ENCODE results near the gene MYO7B. TPM values are rescaled to one million over a fixed set of nuclear protein-coding genes. Genes with fewer than 3 reads are reported as not detected.
A peak's percentile ranks its signal among the peaks of the same experiment; 100 is the strongest.

Gene MYO7B
- total RNA-seq, 1 experiment from 2014 or later: 28.0 TPM

DNA sequence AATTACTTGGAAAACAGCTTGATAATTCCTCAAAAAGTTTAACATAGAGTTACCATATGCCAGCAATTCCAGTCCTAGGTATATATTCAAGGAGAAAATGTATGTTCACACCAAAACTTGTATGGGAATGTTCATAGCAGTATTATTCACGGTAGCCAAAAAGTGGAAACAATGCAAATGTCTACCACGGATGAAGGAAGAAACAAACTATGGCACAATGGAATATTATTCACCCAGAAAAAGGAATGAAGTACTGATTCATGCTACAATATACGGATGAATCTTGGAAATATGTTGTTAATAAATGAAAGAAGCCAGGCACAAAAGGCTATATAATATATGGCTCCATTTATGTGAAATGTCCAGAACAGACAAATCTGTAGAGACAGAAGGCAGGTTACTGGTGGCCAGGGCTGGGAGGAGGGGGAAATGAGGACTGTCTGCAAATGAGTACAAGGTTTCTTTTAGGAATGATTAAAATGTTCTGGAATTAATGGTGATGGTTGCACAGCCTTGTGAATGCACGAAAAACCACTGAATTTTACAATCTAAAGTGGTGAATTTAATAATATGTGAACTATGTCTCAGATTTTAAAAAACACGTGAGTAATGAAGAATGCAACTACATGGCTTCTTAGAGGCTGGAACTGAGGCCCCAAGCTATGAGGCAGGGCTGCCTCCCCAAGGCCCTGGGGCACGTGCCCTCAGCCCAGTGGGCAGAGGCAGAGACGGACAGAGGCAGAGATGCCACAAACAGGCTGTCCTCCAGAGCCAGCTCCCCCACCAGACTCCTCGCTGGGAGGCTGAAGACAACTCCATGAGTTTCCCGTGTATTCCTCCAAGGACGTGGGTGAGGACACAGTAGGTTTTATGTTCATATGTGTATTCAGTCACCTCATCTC lies 134.8 kb downstream of the MYO7B start:
- Histone ChIP-seq H3K27ac (ENCODE audit: low read length) (no peak overlapping the region), H3K9me2 (replicated peaks; ENCODE audit: low read length) (no peaks in the 10 kb centered on the region), H3K9me3 (ENCODE audit: low read length) (0 out of 2 replicates have a peak, but pooled peaks cover 5% of the 10 kb centered on the region), H3K36me3 (ENCODE audit: low read depth, low read length) (no peaks in the 10 kb centered on the region; the same call in 1 of the 2 replicates), H3K79me2 (ENCODE audit: low read length) (no peaks in the 10 kb centered on the region), H4K20me1 (ENCODE audit: low read length) (no peaks in the 10 kb centered on the region), H3K4me1 (ENCODE audit: insufficient read depth, low read length) (peaks cover 5% of the 10 kb centered on the region; the same call in 1 of the 2 replicates), H3K27me3 (ENCODE audit: low read length) (no peaks in the 10 kb centered on the region), H3K4me3 (ENCODE audit: low read length) (no peak overlapping the region), H3K9ac (ENCODE audit: low read length) (no peak overlapping the region), H2AFZ (ENCODE audit: low read length) (no peak overlapping the region), H3F3A (ENCODE audit: low read length, unreplicated experiment) (no peaks in the 10 kb centered on the region), H3K4me2 (ENCODE audit: low read length) (no peak overlapping the region)
- ATAC-seq (no peak), DNase-seq (no peak)
- intact Hi-C loops (cut with micrococcal nuclease): no loop called here
- TF ChIP-seq, protein P1, sequence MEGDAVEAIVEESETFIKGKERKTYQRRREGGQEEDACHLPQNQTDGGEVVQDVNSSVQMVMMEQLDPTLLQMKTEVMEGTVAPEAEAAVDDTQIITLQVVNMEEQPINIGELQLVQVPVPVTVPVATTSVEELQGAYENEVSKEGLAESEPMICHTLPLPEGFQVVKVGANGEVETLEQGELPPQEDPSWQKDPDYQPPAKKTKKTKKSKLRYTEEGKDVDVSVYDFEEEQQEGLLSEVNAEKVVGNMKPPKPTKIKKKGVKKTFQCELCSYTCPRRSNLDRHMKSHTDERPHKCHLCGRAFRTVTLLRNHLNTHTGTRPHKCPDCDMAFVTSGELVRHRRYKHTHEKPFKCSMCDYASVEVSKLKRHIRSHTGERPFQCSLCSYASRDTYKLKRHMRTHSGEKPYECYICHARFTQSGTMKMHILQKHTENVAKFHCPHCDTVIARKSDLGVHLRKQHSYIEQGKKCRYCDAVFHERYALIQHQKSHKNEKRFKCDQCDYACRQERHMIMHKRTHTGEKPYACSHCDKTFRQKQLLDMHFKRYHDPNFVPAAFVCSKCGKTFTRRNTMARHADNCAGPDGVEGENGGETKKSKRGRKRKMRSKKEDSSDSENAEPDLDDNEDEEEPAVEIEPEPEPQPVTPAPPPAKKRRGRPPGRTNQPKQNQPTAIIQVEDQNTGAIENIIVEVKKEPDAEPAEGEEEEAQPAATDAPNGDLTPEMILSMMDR (conservative IDR thresholded peaks at IDR 0.05; ENCODE audit: low read depth, low read length): no peak
- TF ChIP-seq EZH2 (IDR thresholded peaks at IDR 0.05; ENCODE audit: low read length, unreplicated experiment) (no peak), EZH2phosphoT487 (IDR thresholded peaks at IDR 0.05; ENCODE audit: borderline replicate concordance, low read length) (no peak)
- no TSS peak for BruUV-seq (replicated peaks)
- ChIA-PET CTCF (no interaction called here), POLR2A (ENCODE audit: unreplicated experiment) (no interaction called here)

DNA sequence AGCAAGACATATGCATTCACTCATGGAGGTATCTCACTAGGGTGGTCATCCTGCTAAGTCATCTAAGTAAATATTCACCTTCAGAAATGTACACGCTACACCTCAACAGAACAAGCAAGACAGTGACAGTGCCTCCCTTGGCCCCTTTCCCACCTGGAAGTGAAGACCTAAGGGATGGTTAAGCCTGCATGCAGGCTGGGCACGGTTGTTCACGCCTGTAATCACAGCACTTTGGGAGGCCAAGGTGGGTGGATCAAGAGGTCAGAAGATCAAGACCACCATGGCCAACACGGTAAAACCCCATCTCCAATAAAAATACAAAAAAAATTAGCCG lies 135.4 kb downstream of the MYO7B start:
- no peaks in the 10 kb centered on the region; the same call in 1 of the 2 replicates for H3K36me3 ChIP-seq (ENCODE audit: low read depth, low read length)
- no peak overlapping the region for H2AFZ ChIP-seq (ENCODE audit: low read length)
- POLR2A ChIA-PET (ENCODE audit: unreplicated experiment): no interaction called here
- peaks cover 5% of the 10 kb centered on the region; the same call in 1 of the 2 replicates for H3K4me1 ChIP-seq (ENCODE audit: insufficient read depth, low read length)
- no peak for ATAC-seq
- no peaks in the 10 kb centered on the region for H4K20me1 ChIP-seq (ENCODE audit: low read length)
- H3K9me2 ChIP-seq (replicated peaks; ENCODE audit: low read length): no peaks in the 10 kb centered on the region
- H3F3A ChIP-seq (ENCODE audit: low read length, unreplicated experiment): no peaks in the 10 kb centered on the region
- no TSS peak for BruUV-seq (replicated peaks)
- peak; percentile 20 for DNase-seq
- no peak overlapping the region for H3K9ac ChIP-seq (ENCODE audit: low read length)
- H3K27ac ChIP-seq (ENCODE audit: low read length): no peak overlapping the region
- H3K9me3 ChIP-seq (ENCODE audit: low read length): 0 out of 2 replicates have a peak, but pooled peaks cover 5% of the 10 kb centered on the region
- intact Hi-C loops (cut with micrococcal nuclease): no loop called here
- no peaks in the 10 kb centered on the region for H3K27me3 ChIP-seq (ENCODE audit: low read length)
- no peak overlapping the region for H3K4me2 ChIP-seq (ENCODE audit: low read length)
- H3K79me2 ChIP-seq (ENCODE audit: low read length): no peaks in the 10 kb centered on the region
- no peak overlapping the region for H3K4me3 ChIP-seq (ENCODE audit: low read length)
- TF ChIP-seq EZH2phosphoT487 (IDR thresholded peaks at IDR 0.05; ENCODE audit: borderline replicate concordance, low read length) (no peak), EZH2 (IDR thresholded peaks at IDR 0.05; ENCODE audit: low read length, unreplicated experiment) (no peak)
- TF ChIP-seq, protein P1 (conservative IDR thresholded peaks at IDR 0.05; ENCODE audit: low read depth, low read length): no peak
- CTCF ChIA-PET: no interaction called here
